Hepatocyte (in vitro differentiated cells): ENCODE results near the gene HELB.

ENCODE experiments used
- CTCF ChIP-seq: fragments of 200-600 bp; sonication (generic); IDR thresholded peaks from 2 replicates; pipeline ENCODE4 v1.5.1; 2016; ENCODE audit warnings: antibody characterized with exemption, mild to moderate bottlenecking; ENCODE audit not compliant: poor library complexity
- EZH2 ChIP-seq: fragments of 200-600 bp; sonication (generic); IDR thresholded peaks from 2 replicates; pipeline ENCODE4 v1.6.1; 2016; ENCODE audit warnings: antibody characterized with exemption, mild to moderate bottlenecking, borderline replicate concordance

- TF ChIP-seq CTCF (no peak), EZH2 (no peak)
These were observed 64.8 kb downstream of the HELB start for GRCh38 chr12:66367015-66367667.
